Stimulated activated naive CD8-positive, alpha-beta T cell treated with anti-CD3 and anti-CD28 coated beads, Interleukin-15, Interleukin-2, amounts not matched to agents 100 U/mL and 50 U/mL, for 24 hours (primary cell): ENCODE results near the gene JMY.
"Not testable (repeated sequence)": the region's sequence is repeated elsewhere in the genome, so short reads cannot be mapped to it uniquely, and the experiment has no call there.

Experiments used
- ATAC-seq: fragments of 150-1000 bp; cut with Tn5 transposase; one replicate; pipeline ENCODE4 v1.10.0; 2021
- DNase-seq: peaks from one replicate; pipeline ENCODE4 v3.0.0; 2021

The JMY gene

DNA sequence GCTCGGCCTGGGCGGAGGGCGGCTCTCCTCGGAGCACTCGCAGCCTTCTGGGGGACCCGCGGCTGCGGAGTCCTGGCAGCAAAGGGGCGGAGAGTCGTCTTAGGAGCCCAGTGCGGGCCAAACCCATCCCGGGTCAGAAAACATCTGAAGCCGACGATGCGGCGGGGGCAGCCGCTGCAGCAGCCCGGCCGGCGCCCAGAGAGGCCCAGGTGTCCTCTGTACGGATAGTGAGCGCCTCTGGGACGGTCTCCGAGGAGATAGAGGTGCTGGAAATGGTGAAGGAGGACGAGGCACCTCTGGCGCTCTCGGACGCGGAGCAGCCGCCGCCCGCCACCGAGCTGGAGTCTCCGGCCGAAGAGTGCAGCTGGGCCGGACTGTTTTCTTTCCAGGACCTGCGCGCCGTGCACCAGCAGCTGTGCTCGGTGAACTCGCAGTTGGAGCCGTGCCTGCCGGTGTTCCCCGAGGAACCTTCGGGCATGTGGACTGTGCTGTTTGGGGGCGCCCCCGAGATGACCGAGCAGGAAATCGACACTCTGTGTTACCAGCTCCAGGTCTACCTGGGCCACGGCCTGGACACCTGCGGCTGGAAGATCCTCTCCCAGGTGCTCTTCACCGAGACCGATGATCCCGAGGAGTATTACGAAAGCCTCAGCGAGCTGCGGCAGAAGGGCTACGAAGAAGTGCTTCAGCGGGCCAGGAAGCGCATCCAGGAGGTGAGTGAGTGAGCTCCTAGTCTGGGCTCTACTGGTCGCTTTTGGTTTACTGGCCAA, 1.2 kb downstream of the JMY start:
- DNase-seq: peak; percentile 59
- peak; percentile 33 for ATAC-seq

- DNase-seq: no peak
- ATAC-seq: no peak
Observed at GRCh38 chr5:79237740-79238560, 2.0 kb downstream of the JMY start.

DNA sequence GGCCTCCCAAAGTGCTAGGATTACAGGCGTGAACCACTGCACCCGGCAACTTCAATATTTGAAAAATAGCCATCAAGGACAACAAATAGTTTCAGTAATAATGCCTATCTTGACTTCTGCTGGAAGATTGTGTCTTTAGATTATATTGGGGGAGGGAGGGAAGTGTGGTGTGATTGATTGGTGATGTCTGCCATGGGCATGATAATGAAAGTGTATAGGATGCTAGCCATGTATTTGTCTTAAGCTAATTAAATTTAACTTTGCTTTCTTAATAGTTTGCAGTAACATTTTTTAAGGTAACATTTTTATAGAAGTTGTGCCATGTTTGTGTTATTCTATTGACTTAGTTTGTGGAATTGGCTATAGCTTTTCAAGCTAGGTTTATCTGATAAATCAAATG, 4.6 kb downstream of the JMY start:
- no peak for ATAC-seq
- DNase-seq: no peak

GRCh38 chr5:79241535-79241979, 5.6 kb downstream of the JMY start:
- DNase-seq (no peak), ATAC-seq (no peak)

DNA sequence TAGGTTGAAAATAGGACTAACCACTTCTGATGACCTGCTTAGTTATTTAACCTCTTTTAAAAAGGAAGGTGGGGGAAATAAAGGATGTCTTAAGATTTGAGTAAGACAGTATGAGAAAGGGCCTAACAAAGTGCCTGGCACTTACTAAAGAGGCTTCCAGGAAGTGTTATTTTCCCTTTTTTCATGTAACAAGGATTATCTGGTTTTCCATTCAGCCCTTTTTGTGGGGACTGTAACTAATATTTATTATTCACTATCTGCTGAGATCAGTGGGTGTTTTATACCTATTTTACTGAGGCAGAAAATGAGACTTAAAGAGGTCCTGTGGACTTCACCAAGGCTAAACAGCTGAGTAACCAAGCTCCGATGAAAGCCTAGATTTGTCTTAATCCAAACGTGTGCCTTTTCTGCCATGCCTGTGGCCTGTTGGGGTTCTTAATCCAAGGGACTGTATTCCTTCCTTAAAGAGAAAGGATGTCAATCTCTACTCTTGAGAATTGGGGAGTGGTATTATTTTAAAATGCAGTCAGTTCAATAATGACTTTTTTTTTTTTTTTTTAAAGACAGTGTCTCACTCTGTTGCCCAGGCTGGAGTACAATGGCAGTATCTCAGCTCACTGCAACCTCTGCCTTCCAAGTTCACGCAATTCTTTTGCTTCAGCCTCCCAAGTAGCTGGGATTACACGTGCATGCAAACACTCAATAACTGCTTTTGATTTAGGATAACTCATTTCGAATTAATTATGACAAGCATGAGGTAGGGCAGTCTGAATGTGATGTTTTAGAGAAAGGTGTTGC, 6.5 kb downstream of the JMY start:
- no peak for ATAC-seq
- no peak for DNase-seq

GRCh38 chr5:79243224-79243623, 7.3 kb downstream of the JMY start:
- ATAC-seq (no peak), DNase-seq (no peak)

- ATAC-seq, DNase-seq: not testable (repeated sequence)
Observed at GRCh38 chr5:79254067-79254466, 18.1 kb downstream of the JMY start.

DNA sequence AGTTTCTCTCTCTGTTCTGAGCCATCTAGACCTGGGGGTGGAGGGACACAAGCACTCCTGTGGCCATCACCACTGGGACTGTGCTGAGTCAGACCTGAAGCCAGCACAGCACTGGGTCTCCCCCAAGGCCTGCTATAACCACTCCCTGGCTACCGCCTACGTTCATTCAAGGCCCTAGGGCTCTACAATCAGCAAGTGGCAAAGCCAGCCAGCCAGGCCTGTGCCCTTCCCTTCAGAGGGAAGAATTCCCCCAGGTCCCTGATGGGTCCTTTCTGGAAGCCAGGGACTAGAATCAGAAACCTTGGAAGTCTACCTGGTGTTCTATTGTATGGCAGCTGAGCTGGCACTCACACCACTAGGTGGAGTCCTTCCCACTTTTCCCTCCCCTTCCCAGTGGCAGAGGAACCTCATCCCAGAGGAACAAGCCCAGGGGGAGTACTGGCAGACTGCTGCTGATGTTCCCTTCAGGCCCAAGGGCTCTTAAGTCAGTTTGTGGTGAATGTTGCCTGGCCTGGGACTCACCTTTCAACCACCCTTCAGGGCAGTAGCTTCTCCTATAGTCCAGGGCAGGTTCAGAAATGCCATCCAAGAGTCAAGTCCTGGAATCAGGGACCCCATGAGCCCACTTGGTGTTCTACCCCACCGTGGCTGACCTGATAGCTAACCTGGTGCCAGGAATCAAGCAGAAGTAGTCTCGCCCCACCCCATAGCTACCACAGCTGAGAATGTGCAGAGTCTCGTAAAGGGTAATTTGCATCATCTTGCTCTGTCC, 20.0 kb downstream of the JMY start:
- ATAC-seq (peak; percentile 76), DNase-seq (peak; percentile 28)

- DNase-seq (no peak), ATAC-seq (no peak)
Observed at GRCh38 chr5:79256563-79256962, 20.6 kb downstream of the JMY start.

DNA sequence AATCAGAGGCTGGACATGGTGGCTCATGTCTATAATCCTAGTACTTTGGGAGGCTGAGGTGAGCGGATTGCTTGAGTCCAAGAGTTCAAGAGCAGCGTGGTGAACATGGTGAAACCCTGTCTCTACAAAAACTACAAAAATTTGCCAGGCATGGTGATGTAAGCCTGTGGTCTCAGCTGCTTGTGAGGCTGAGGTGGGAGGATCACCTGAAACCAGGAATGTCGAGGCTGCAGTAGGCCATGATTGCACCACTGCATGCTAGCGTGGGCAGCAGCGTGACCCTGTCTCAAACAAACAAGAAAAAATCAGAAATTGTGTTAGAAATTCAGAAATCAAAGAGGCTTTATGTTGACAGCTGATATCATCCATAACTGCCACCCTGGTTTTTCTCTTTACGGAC, 21.4 kb downstream of the JMY start:
- DNase-seq (no peak), ATAC-seq (no peak)

DNA sequence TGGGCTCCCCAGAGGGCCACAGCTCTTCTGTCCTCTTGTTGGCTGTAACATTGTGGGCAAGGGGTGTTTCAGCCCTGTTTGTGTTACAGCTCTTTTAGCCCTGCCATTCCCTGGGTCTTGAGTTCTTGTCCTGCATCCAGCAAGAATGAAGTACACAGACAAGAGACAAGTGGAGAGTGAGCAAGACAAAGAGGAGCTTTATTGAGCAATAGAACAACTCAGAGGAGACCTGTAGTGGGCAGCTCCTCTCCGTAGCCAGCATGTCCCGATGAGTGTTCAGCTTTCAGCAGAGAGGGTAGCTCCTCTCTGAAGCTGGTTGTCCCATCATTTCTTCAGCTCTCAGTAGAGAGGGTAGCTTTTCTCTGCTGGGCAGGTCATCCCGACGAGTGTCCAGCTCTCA, 22.9 kb downstream of the JMY start:
- DNase-seq: no peak
- ATAC-seq: no peak

GRCh38 chr5:79259383-79259782, 23.5 kb downstream of the JMY start:
- DNase-seq (no peak), ATAC-seq (no peak)

DNA sequence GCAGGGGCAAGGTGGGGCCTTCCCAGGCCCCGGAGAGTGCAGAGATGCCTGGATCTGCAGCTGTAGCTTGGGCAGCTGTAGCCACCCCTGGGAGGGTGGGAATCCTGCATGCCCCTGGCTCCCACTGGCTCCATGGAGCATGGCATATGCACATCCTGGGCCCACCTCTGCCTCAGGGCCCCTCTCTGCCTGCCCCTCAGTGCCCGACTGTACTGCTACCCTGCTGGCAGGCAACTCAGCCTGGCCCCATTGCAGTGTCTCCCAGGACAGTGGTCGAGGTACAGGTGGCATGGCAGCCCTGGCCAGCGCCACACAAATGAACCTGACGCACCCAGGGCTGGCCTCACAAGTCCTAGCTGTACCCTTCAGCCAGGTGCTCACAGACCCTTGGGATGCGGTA, 23.9 kb downstream of the JMY start:
- no peak for ATAC-seq

DNA sequence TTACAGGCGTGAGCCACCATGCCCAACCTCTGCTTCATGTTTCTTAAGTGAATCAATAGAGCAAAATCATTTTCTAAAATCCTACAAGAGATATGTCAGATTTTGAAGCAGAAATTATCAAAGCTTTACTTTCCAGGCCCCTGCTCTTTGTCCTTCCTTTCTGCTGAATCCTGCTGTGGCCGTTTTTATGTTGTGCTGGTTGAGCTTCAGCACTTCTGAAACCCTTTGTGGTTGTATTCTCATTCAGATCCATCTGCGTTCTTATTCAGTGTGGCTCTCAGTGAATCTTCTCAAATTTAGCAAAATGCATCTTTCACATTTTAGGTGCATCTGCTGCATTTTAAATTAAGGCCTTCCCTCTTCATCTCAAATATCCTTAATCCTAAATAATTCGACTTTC, 26.0 kb downstream of the JMY start:
- ATAC-seq (no peak), DNase-seq (no peak)

More for the DNA sequence above, 23.9 kb downstream of the JMY start:
- DNase-seq: no peak

GRCh38 chr5:79263290-79263689, 27.4 kb downstream of the JMY start:
- no peak for ATAC-seq
- no peak for DNase-seq

GRCh38 chr5:79267180-79267579, 31.2 kb downstream of the JMY start:
- DNase-seq (no peak), ATAC-seq (no peak)

- DNase-seq: no peak
- no peak for ATAC-seq
Observed at GRCh38 chr5:79269733-79270166, 33.8 kb downstream of the JMY start.

GRCh38 chr5:79273341-79273740, 37.4 kb downstream of the JMY start:
- DNase-seq (no peak), ATAC-seq (no peak)

DNA sequence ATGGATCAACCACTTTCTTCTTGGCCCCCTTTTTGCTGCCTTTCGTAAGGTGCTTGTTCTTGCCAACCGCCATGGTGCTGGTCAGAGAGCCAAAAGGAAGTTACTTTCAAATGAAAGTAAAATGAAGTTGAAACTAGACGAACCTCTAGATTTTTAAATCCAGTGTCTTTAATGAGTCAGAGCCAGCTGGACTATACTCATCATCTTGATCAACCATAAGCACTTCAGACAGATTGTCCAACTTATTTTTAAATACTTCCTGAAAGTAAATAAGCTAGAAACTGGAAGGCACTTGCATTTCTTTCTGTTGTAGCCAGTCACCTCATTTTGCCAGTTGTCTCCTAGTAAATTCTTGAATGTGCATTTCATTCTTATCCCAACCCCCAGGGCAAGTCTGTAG, 48.9 kb downstream of the JMY start:
- no peak for DNase-seq
- ATAC-seq: no peak

- ATAC-seq (no peak), DNase-seq (no peak)
Observed at GRCh38 chr5:79285285-79285684, 49.4 kb downstream of the JMY start.

GRCh38 chr5:79285833-79286232, 49.9 kb downstream of the JMY start:
- DNase-seq: no peak
- ATAC-seq: no peak

GRCh38 chr5:79287380-79287779, 51.4 kb downstream of the JMY start:
- DNase-seq: no peak
- no peak for ATAC-seq
